ENCODE data around the gene CLEC6A. TPM values are rescaled to one million over a fixed set of nuclear protein-coding genes. Genes with fewer than 3 reads are reported as not detected.

The CLEC6A gene
- total RNA-seq, result not detected in 2 replicates

DNA sequence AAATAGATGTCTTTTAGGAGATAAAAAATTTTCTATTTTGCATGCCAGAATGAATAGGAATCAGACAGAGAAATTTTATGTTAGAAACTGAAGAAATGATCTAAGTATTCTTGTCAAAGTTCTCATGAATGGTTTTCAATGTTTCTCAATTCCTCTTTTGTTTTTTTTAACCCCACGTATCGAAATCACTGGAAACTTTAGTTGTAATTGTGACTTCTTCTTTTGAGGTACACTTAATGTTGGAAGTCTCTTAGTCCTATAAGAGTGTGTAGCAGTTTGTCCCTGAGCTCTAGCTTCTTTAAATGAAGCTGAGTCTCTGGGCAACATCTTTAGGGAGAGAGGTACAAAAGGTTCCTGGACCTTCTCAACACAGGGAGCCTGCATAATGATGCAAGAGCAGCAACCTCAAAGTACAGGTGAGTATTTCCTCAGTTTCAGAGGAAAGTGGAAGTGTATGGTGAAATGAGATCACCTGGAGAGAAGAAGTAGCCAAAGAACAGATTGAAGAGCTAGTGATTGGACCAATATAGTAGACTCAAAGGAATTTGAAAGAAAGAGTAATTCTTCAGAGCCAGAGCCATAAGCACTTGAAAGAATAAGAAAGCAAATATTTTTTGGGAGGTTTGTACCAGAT lies at the start of gene CLEC6A:
Gene CLEC6A (plus strand): TSS at position 236 of the 634 bp plus-strand sequence. CDS start 150 bp downstream, at position 386.

DNA sequence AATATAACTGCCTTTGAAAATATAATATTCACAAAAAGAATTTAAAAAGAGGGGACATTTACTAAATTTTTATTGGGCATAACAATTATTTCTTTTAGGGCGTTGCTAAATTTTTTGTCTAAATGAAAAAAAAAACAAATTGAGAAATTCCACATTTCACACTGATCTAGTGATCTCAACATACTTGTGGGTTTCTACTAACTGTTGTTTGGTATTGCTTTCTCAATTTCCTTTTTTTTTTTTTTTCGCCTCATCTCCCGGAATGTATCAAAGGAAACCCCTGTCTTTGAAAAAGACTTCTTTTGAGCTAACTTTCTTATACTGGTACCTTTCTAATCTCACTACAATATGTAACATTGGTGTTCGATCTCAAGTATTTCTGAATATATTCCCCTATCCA lies 57.5 kb downstream of the CLEC6A start, which contains the start of gene CLEC4D:
Gene CLEC4D (plus strand): TSS at position 248 of the 400 bp plus-strand sequence. CDS start 230 bp downstream, outside the sequence.

Other genes with a start within 250 kb of the CLEC6A start
- gene FAM90A1, start 228.3 kb upstream of the CLEC6A start, total RNA-seq, result 0.11 and 0.12 TPM in 2 replicates
- not detected in 2 replicates for gene CLEC4D, start 57.5 kb downstream of the CLEC6A start, total RNA-seq
- not detected in 2 replicates for gene CLEC4E, start 84.9 kb downstream of the CLEC6A start, total RNA-seq
- gene AICDA, start 156.9 kb downstream of the CLEC6A start, total RNA-seq, result not detected in 2 replicates
- gene MFAP5, start 206.9 kb downstream of the CLEC6A start, total RNA-seq, result 5.8 and 19.1 TPM in 2 replicates
- gene RIMKLB, start 242.0 kb downstream of the CLEC6A start, total RNA-seq, result 29.5 and 37.7 TPM in 2 replicates